ENCODE results near the gene NDST1.

The NDST1 gene

DNA sequence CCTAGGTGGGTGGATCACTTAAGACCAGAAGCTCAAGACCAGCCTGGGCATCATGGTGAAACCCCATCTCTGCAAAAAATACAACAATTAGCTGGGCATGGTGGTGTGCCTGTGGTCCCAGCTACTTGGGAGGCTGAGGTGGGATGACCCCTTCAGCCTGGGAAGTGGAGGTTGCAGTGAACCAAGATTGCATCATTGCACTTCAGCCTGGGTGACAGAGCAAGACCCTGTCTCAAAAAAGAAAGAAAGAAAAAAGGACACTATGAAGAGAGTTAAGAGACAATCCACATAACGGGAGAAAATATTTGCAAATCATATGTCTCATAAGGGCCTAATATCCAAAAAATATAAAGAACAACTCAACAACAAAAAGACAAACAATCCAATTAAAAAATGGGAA, 57.9 kb downstream of the NDST1 start:
- Histone ChIP-seq H3K4me3 (ENCODE audit: low read length) (no peak overlapping the region), H3K27ac (ENCODE audit: low read length) (no peak overlapping the region), H3K36me3 (ENCODE audit: control insufficient read depth, insufficient read depth, low read length) (no peaks in the 10 kb centered on the region), H3K4me1 (ENCODE audit: control insufficient read depth, insufficient read depth, low read length) (no peaks in the 10 kb centered on the region), H3K9me3 (ENCODE audit: control insufficient read depth, insufficient read depth, low read length) (no peaks in the 10 kb centered on the region), H3K27me3 (ENCODE audit: control insufficient read depth, insufficient read depth, low read length) (no peaks in the 10 kb centered on the region)
- DNase-seq (ENCODE audit: low read depth, low spot score): no peak
- no CpG with 5 or more reads among the region's 1 CpG for WGBS (ENCODE audit: insufficient coverage, insufficient read length)

DNA sequence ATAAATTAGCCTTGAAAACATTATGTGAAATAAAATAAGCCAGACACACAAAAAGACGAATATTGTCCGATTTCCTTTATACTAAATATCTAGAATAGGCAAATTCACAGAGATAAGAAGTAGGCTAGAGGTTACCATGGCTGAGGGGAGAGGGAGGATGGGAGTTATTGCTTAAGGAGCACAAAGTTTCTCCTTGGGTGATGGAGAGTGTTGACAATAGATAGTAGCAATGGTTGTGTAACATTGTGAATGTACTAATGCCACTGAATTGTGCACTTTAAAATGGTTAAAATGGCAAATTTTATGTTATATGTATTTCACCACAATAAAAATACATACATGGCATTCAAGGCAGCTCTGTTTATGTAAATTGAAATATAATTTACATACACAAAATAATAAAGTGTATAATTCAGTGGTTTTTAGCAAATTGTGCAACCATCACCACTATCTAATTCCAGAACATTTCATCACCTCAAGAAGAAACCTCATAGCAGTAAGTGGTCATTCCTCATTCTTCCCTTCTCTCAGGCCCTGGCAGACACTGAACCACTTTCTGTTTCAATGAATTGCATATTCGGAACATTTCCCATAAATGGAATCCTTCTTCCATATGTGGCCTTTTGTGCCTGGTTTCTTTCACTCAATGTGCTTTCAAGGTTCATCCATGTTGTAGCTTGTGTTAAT, 59.2 kb downstream of the NDST1 start:
- Histone ChIP-seq H3K4me1 (ENCODE audit: control insufficient read depth, insufficient read depth, low read length) (no peaks in the 10 kb centered on the region), H3K27me3 (ENCODE audit: control insufficient read depth, insufficient read depth, low read length) (no peaks in the 10 kb centered on the region), H3K27ac (ENCODE audit: low read length) (no peak overlapping the region), H3K36me3 (ENCODE audit: control insufficient read depth, insufficient read depth, low read length) (no peaks in the 10 kb centered on the region), H3K9me3 (ENCODE audit: control insufficient read depth, insufficient read depth, low read length) (no peaks in the 10 kb centered on the region), H3K4me3 (ENCODE audit: low read length) (no peak overlapping the region)
- no peak for DNase-seq (ENCODE audit: low read depth, low spot score)
- WGBS (ENCODE audit: insufficient coverage, insufficient read length): no CpG with 5 or more reads among the region's 3 CpGs

DNA sequence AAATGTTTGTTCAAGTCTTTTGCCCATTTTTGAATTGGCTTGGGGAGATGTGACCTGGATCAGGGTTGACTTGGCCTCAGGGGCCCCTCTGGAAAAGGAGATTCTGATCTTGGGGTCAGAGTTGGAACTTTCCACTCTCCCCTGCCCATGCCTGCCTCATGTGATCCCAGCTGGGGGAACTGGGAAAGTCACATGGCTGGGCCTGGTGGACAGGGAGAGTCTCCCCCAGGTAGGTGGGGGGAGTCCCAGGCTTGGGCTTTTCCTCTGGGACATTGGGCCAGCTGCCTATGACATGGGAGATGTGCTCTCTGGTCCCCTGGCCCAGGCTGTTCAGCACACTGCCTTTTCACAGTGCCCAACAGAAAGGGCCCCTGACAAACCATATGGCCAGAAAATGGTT, 60.7 kb downstream of the NDST1 start:
- no peaks in the 10 kb centered on the region for H3K9me3 ChIP-seq (ENCODE audit: control insufficient read depth, insufficient read depth, low read length)
- no peak for DNase-seq (ENCODE audit: low read depth, low spot score)
- H3K36me3 ChIP-seq (ENCODE audit: control insufficient read depth, insufficient read depth, low read length): no peaks in the 10 kb centered on the region
- H3K4me1 ChIP-seq (ENCODE audit: control insufficient read depth, insufficient read depth, low read length): no peaks in the 10 kb centered on the region
- H3K27ac ChIP-seq (ENCODE audit: low read length): no peak overlapping the region
- no peak overlapping the region for H3K4me3 ChIP-seq (ENCODE audit: low read length)
- H3K27me3 ChIP-seq (ENCODE audit: control insufficient read depth, insufficient read depth, low read length): no peaks in the 10 kb centered on the region

DNA sequence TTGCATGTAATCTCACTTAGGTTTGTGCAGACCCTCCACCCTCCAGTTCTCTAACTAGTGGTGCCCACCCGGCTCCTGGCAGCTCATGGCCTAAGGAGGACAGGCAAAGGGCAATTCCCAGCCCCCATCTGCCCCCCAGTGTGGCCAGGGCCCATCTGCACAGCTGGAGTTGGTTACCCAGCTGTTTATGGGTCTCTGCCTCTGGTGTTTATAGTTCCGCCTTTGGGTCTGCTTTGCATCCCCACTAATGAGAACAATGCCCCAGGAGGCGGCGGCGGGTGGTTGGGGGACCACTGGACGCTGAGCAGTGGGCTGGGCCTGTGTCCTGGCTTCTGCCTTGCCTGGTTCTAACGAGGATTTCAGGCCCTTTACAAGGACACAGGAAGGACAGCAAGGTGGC, 62.4 kb downstream of the NDST1 start:
- Histone ChIP-seq H3K27me3 (ENCODE audit: control insufficient read depth, insufficient read depth, low read length) (no peaks in the 10 kb centered on the region), H3K4me1 (ENCODE audit: control insufficient read depth, insufficient read depth, low read length) (no peaks in the 10 kb centered on the region; the same call in 1 of the 2 replicates), H3K36me3 (ENCODE audit: control insufficient read depth, insufficient read depth, low read length) (no peaks in the 10 kb centered on the region), H3K4me3 (ENCODE audit: low read length) (no peak overlapping the region), H3K9me3 (ENCODE audit: control insufficient read depth, insufficient read depth, low read length) (no peaks in the 10 kb centered on the region), H3K27ac (ENCODE audit: low read length) (no peak overlapping the region)
- WGBS (ENCODE audit: insufficient coverage, insufficient read length): no CpG with 5 or more reads among the region's 7 CpGs
- DNase-seq (ENCODE audit: low read depth, low spot score): no peak

DNA sequence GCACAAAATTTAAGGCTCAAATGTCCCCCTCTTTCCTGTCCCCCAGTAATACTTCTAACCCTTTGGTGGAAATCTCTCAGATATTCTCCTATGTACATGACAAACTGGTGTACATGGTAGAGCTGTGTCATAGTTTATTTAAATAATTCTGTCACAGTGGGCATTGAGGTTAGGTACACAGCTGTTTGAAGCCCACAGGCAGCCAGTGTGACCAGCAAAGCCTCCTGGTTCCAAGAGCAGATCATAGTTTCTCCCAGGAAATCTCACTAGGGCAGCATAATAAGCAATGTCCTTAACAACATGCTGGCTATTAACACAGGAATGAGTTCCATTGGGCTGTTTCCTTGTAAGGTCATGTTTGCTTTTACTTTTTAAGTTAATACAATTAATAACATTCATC, 63.9 kb downstream of the NDST1 start:
- Histone ChIP-seq H3K9me3 (ENCODE audit: control insufficient read depth, insufficient read depth, low read length) (no peaks in the 10 kb centered on the region), H3K4me1 (ENCODE audit: control insufficient read depth, insufficient read depth, low read length) (no peaks in the 10 kb centered on the region; the same call in 1 of the 2 replicates), H3K27ac (ENCODE audit: low read length) (no peak overlapping the region), H3K27me3 (ENCODE audit: control insufficient read depth, insufficient read depth, low read length) (no peaks in the 10 kb centered on the region), H3K4me3 (ENCODE audit: low read length) (no peak overlapping the region), H3K36me3 (ENCODE audit: control insufficient read depth, insufficient read depth, low read length) (no peaks in the 10 kb centered on the region)
- no peak for DNase-seq (ENCODE audit: low read depth, low spot score)

DNA sequence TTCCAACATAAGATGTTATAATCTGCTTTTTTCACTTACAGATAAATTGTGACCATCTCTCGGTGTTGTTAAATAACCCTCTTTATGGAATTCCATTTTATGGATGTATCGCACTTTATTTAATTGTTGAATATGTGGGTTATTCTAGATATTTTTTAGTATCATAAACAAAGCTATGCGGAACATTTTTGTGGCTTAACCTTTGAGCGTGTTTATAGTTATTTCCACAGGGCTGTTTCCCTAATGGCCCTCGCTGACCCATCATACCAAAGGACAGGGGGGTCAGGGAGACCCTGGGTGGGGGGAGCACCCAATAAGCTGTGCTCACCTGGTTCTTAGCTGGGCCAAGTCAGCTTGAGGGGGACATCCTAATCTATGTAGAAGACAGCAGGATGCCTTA, 65.3 kb downstream of the NDST1 start:
- no peak for DNase-seq (ENCODE audit: low read depth, low spot score)
- no CpG with 5 or more reads among the region's 5 CpGs for WGBS (ENCODE audit: insufficient coverage, insufficient read length)
- no peaks in the 10 kb centered on the region for H3K36me3 ChIP-seq (ENCODE audit: control insufficient read depth, insufficient read depth, low read length)

DNA sequence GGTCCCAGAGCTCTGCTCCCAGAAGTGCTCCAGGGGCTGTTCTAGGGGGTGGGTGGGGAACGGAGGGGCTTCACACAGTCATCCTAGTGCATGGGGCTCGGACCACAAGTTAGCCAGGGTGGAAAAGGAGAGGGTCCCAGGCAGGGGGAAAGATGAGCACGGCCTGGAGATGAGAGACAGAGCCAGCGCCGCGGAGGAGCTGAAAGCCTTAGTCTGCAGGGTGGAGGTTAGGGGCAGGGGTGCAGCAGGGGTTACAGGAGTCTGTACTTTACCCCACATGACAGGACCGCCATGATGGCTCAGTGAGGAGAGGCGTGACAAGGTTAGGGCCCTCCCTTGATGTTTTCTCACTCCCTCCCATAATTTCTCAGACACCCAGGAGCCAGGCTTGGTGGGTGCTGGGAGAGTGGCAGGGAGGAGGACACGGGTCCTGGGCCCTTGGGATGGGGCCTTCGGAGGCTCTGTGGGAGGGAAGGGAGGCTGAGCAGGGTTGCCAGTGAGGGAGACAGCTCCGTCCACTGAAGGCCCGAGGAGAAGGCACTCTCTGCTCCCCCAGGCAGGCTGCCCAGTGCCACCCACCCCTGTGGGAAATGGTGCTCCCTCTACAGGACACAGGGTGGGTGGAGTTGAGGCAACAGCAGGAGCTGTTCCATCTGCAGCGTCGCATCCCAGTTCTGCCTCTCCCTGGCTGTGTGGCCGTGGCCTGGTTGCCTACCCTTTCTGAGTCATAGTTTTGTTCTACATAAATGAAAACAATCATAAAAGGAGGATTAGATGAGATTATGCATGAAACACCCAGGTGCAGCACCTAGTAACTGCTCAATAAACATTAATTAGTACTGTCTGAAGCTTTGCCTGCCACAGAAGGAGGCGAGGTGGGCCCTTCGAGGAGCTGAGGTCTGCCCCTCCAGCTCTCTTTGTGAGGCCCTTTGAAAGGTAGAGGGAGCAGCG, 66.2 kb downstream of the NDST1 start:
- H3K4me1 ChIP-seq (ENCODE audit: control insufficient read depth, insufficient read depth, low read length): no peaks in the 10 kb centered on the region; the same call in 1 of the 2 replicates
- H3K4me3 ChIP-seq (ENCODE audit: low read length): no peak overlapping the region
- H3K27ac ChIP-seq (ENCODE audit: low read length): no peak overlapping the region
- WGBS (ENCODE audit: insufficient coverage, insufficient read length): no CpG with 5 or more reads among the region's 18 CpGs
- H3K27me3 ChIP-seq (ENCODE audit: control insufficient read depth, insufficient read depth, low read length): no peaks in the 10 kb centered on the region
- no peak for DNase-seq (ENCODE audit: low read depth, low spot score)
- H3K9me3 ChIP-seq (ENCODE audit: control insufficient read depth, insufficient read depth, low read length): no peaks in the 10 kb centered on the region
- H3K36me3 ChIP-seq (ENCODE audit: control insufficient read depth, insufficient read depth, low read length): no peaks in the 10 kb centered on the region

More for the DNA sequence above, 65.3 kb downstream of the NDST1 start:
- no peaks in the 10 kb centered on the region for H3K27me3 ChIP-seq (ENCODE audit: control insufficient read depth, insufficient read depth, low read length)
- no peaks in the 10 kb centered on the region; the same call in 1 of the 2 replicates for H3K4me1 ChIP-seq (ENCODE audit: control insufficient read depth, insufficient read depth, low read length)
- no peaks in the 10 kb centered on the region for H3K9me3 ChIP-seq (ENCODE audit: control insufficient read depth, insufficient read depth, low read length)
- H3K27ac ChIP-seq (ENCODE audit: low read length): no peak overlapping the region
- H3K4me3 ChIP-seq (ENCODE audit: low read length): no peak overlapping the region

DNA sequence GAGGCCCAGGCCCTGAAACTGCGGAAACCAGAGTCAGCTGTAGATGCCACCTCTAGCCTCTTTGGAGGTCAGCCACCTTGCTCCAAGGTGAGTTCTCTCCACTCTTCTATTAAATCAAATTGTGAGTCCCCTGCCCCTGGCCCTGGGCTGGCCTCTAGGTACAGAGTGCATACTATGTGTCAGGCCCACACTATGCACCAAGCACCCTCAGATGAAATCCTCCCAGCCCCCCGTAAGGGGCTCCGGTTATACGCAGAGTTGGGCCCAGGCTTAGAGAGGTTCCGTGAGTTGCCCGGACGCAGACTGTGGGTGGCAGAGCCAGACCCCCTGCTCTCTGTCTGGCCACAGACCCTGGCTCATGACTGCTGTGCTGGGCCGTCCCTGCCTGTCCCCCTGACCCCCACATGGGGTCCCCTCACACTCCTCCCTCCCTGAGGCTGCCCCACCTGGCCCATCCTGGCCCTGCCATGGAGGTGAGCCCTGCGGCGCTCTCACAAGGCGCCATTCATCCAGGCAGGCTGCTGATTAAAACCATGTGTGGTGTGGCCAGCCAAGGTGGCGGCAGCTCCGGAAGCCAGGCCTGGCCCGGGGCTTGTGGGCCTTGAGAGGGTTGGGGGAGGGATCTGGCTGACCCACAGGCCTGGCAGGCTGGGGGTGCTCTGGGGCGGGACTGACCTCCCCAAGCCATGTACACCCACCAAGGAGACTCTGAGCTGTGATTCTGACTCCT, 67.1 kb downstream of the NDST1 start:
- WGBS (ENCODE audit: insufficient coverage, insufficient read length): no CpG with 5 or more reads among the region's 15 CpGs
- no peaks in the 10 kb centered on the region for H3K36me3 ChIP-seq (ENCODE audit: control insufficient read depth, insufficient read depth, low read length)
- no peaks in the 10 kb centered on the region for H3K9me3 ChIP-seq (ENCODE audit: control insufficient read depth, insufficient read depth, low read length)
- DNase-seq (ENCODE audit: low read depth, low spot score): no peak
- H3K27me3 ChIP-seq (ENCODE audit: control insufficient read depth, insufficient read depth, low read length): no peaks in the 10 kb centered on the region
- H3K4me3 ChIP-seq (ENCODE audit: low read length): no peak overlapping the region
- H3K4me1 ChIP-seq (ENCODE audit: control insufficient read depth, insufficient read depth, low read length): no peaks in the 10 kb centered on the region; the same call in 1 of the 2 replicates
- H3K27ac ChIP-seq (ENCODE audit: low read length): no peak overlapping the region

DNA sequence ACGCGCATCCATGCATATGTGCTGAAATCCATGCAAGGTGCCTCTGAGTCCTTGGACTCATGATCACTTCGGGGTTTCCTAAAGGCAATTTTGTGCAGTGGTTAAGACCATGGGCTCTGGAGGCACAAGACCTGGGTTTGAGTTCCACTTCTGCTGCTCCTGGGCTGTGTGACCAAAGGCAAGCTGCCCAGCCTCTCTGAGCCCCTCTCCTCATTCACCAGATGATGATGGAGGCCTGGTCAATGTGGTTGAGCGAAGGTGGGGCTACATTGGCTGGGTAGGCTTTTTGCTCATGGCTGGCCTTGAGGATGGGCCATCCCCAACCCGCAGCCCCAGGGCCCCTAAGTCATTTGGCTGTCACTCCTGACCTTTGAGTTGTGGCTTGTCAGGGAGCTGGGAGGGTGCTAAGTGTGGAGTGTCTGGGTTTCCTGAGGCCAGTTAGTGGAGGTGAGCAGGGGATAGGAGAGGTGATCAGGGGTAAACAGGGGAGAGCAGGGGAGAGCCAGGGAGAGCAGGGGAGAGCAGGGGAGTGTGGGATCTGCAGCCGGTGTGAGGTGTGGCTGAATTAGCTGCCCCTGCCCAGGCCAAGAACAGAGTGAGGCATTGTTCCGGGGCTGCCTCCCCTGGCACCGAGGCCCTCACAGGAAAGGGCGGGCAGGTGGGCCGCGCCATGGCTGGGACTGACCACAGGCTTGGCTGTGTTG, 68.0 kb downstream of the NDST1 start:
- Histone ChIP-seq H3K9me3 (ENCODE audit: control insufficient read depth, insufficient read depth, low read length) (no peaks in the 10 kb centered on the region), H3K4me1 (ENCODE audit: control insufficient read depth, insufficient read depth, low read length) (no peaks in the 10 kb centered on the region; the same call in 1 of the 2 replicates), H3K4me3 (ENCODE audit: low read length) (no peak overlapping the region), H3K36me3 (ENCODE audit: control insufficient read depth, insufficient read depth, low read length) (no peaks in the 10 kb centered on the region), H3K27ac (ENCODE audit: low read length) (no peak overlapping the region), H3K27me3 (ENCODE audit: control insufficient read depth, insufficient read depth, low read length) (no peaks in the 10 kb centered on the region)
- no peak for DNase-seq (ENCODE audit: low read depth, low spot score)
- no CpG with 5 or more reads among the region's 11 CpGs for WGBS (ENCODE audit: insufficient coverage, insufficient read length)

DNA sequence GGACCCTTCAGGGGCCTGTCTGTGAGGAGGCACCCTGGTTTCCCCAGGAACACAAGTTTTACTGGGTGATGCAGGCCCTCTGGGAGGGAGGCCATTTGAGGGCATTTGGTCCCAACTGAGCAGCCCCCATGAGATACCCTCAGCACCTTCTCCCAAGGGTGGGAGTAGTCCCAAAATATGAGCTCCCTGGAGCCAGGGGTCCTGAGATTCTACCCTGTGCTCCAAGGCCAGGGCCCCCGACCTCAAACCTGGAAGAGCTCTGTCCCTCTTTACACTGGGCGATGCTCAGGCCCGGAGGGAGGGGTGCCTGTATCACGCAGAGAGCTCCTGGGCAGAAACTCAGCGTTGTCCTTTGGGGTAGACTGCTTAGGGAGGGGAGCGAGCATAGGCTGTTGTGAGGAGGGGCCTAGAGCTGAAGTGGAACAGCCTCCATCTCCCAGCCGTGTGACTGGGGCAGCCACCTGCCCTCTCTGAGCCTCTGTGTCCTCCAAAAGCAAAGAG, 68.6 kb downstream of the NDST1 start:
- no peak overlapping the region for H3K27ac ChIP-seq (ENCODE audit: low read length)
- no peak for DNase-seq (ENCODE audit: low read depth, low spot score)
- no peaks in the 10 kb centered on the region; the same call in 1 of the 2 replicates for H3K4me1 ChIP-seq (ENCODE audit: control insufficient read depth, insufficient read depth, low read length)
- no peaks in the 10 kb centered on the region for H3K9me3 ChIP-seq (ENCODE audit: control insufficient read depth, insufficient read depth, low read length)
- H3K4me3 ChIP-seq (ENCODE audit: low read length): no peak overlapping the region
- WGBS (ENCODE audit: insufficient coverage, insufficient read length): no CpG with 5 or more reads among the region's 7 CpGs
- no peaks in the 10 kb centered on the region for H3K27me3 ChIP-seq (ENCODE audit: control insufficient read depth, insufficient read depth, low read length)
- no peaks in the 10 kb centered on the region for H3K36me3 ChIP-seq (ENCODE audit: control insufficient read depth, insufficient read depth, low read length)

Data from iPS DF 6.9 (cell line).